ENCODE data around the gene PSAT1. TPM values are rescaled to one million over a fixed set of nuclear protein-coding genes. Genes with fewer than 3 reads are reported as not detected.

Gene PSAT1
- total RNA-seq, 4 donors from 2014 or later: 4.5 to 11.6 (median 7.9) TPM

- Histone ChIP-seq H3K4me1 (peaks cover 0 to 9% (median 0%) of the 10 kb centered on the region in 4 donors), H3K27ac (no peak overlapping the region), H3K36me3 (peaks cover 0 to 53% (median 0%) of the 10 kb centered on the region in 3 donors), H3K9me3 (no peaks in the 10 kb centered on the region), H3K4me3 (no peak overlapping the region), H3K27me3 (no peaks in the 10 kb centered on the region)
- no peak for DNase-seq (ENCODE audit: low spot score in 2 of 2)
- TF ChIP-seq, protein P1, sequence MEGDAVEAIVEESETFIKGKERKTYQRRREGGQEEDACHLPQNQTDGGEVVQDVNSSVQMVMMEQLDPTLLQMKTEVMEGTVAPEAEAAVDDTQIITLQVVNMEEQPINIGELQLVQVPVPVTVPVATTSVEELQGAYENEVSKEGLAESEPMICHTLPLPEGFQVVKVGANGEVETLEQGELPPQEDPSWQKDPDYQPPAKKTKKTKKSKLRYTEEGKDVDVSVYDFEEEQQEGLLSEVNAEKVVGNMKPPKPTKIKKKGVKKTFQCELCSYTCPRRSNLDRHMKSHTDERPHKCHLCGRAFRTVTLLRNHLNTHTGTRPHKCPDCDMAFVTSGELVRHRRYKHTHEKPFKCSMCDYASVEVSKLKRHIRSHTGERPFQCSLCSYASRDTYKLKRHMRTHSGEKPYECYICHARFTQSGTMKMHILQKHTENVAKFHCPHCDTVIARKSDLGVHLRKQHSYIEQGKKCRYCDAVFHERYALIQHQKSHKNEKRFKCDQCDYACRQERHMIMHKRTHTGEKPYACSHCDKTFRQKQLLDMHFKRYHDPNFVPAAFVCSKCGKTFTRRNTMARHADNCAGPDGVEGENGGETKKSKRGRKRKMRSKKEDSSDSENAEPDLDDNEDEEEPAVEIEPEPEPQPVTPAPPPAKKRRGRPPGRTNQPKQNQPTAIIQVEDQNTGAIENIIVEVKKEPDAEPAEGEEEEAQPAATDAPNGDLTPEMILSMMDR (IDR thresholded peaks at IDR 0.05): no peak
- TF ChIP-seq POLR2A (IDR thresholded peaks at IDR 0.05) (no peak), EP300 (IDR thresholded peaks at IDR 0.05) (no peak)
- WGBS, 2 donors: 90 to 91% methylated on average over 2 of the region's 2 CpGs
Measured at GRCh38 chr9:78326564-78326963, 29.6 kb downstream of the PSAT1 start.

- peaks cover 0 to 44% (median 0%) of the 10 kb centered on the region in 3 donors for H3K36me3 ChIP-seq
- TF ChIP-seq EP300 (IDR thresholded peaks at IDR 0.05): no peak
- no peak for TF ChIP-seq POLR2A (IDR thresholded peaks at IDR 0.05)
- TF ChIP-seq, protein P1 (IDR thresholded peaks at IDR 0.05): no peak
- H3K4me3 ChIP-seq: no peak overlapping the region
- DNase-seq (ENCODE audit: low spot score in 2 of 2): no peak
- no peak overlapping the region for H3K27ac ChIP-seq
- no peaks in the 10 kb centered on the region for H3K4me1 ChIP-seq
- WGBS, 2 donors: 57 to 82% methylated on average over 3 of the region's 3 CpGs
- peaks cover 0 to 7% (median 0%) of the 10 kb centered on the region in 4 donors for H3K9me3 ChIP-seq
- no peaks in the 10 kb centered on the region for H3K27me3 ChIP-seq
Measured at GRCh38 chr9:78332381-78332780, 35.5 kb downstream of the PSAT1 start.

DNA sequence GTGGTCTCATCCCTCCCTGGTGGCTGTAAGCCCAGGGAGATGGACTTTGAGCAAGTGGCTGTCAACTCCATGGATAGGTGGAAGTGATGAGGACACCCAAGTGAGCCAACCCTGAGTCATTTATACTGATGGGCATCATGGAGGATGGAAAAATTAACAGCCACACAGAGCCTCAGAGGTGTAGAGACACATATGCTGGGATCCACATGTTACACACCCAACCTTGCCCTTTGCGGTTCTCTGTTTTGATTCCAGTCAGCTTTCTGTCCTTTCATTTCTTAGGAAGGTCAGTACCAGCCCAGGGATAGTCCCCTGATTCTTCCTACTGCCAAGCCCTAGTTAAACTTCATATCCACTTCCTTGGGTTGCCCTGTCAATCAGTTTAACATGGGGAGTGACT lies 51.9 kb downstream of the PSAT1 start:
- 92 to 100% methylated on average over 1 of the region's 1 CpG for WGBS, 2 donors
- no peak for DNase-seq (ENCODE audit: low spot score in 2 of 2)
- Histone ChIP-seq H3K27me3 (no peaks in the 10 kb centered on the region), H3K4me1 (no peaks in the 10 kb centered on the region), H3K27ac (no peak overlapping the region), H3K36me3 (no peaks in the 10 kb centered on the region), H3K4me3 (no peak overlapping the region), H3K9me3 (peaks cover 0 to 5% (median 0%) of the 10 kb centered on the region in 4 donors)
- no peak for TF ChIP-seq EP300 (IDR thresholded peaks at IDR 0.05)
- TF ChIP-seq, protein P1 (IDR thresholded peaks at IDR 0.05): no peak
- TF ChIP-seq POLR2A (IDR thresholded peaks at IDR 0.05): no peak

DNA sequence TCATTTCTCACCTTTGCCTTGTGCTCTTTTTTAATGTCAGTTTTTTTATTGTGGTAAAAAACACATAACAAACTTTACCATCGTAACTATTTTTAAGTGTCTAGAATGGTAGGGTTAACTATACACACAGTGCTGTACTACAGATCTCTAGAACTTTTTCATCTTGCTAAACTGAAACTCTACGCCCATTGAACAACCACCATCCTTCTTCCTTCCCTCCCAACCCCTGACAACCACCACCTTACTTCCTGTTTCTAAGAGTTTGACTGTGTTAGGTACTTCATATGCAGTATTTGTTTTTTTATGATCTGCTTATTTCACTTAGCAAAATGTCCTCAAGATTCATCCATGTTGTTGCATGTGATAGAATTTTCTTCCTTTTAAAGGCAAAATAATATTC lies 54.9 kb downstream of the PSAT1 start:
- no peaks in the 10 kb centered on the region for H3K36me3 ChIP-seq
- WGBS, 2 donors: 86 to 87% methylated on average over 2 of the region's 2 CpGs
- H3K27me3 ChIP-seq: no peaks in the 10 kb centered on the region
- peaks cover 0 to 5% (median 0%) of the 10 kb centered on the region in 4 donors for H3K9me3 ChIP-seq
- no peak overlapping the region for H3K4me3 ChIP-seq
- H3K4me1 ChIP-seq: no peaks in the 10 kb centered on the region
- no peak for TF ChIP-seq EP300 (IDR thresholded peaks at IDR 0.05)
- TF ChIP-seq POLR2A (IDR thresholded peaks at IDR 0.05): no peak
- TF ChIP-seq, protein P1 (IDR thresholded peaks at IDR 0.05): no peak
- DNase-seq (ENCODE audit: low spot score in 2 of 2): no peak
- no peak overlapping the region for H3K27ac ChIP-seq

GRCh38 chr9:78354324-78354973 lies 57.5 kb downstream of the PSAT1 start:
- Histone ChIP-seq H3K27me3 (no peaks in the 10 kb centered on the region), H3K36me3 (no peaks in the 10 kb centered on the region), H3K4me3 (no peak overlapping the region), H3K4me1 (no peaks in the 10 kb centered on the region), H3K9me3 (peaks cover 0 to 5% (median 0%) of the 10 kb centered on the region in 4 donors), H3K27ac (no peak overlapping the region)
- no peak for DNase-seq (ENCODE audit: low spot score in 2 of 2)
- TF ChIP-seq, protein P1 (IDR thresholded peaks at IDR 0.05): no peak
- no peak for TF ChIP-seq EP300 (IDR thresholded peaks at IDR 0.05)
- no peak for TF ChIP-seq POLR2A (IDR thresholded peaks at IDR 0.05)

Measured in tibial nerve (tissue), 4 donors.